Nephron progenitor cell (in vitro differentiated cells): ENCODE results near the gene MVB12B.

Experiments
- DNase-seq: peaks from one replicate; pipeline ENCODE4 v3.0.0; 2021
- H3K27ac Mint-ChIP-seq: 2 replicates; pipeline ENCODE4 v1.8.0; 2021; ENCODE audit warnings: mild to moderate bottlenecking, moderate library complexity, mixed read lengths
- H3K27me3 Mint-ChIP-seq: 2 replicates; pipeline ENCODE4 v1.8.0; 2021; ENCODE audit warnings: mild to moderate bottlenecking, low read depth, mixed read lengths; ENCODE audit not compliant: poor library complexity
- H3K36me3 Mint-ChIP-seq: 2 replicates; pipeline ENCODE4 v1.8.0; 2021; ENCODE audit warnings: low read depth, mixed read lengths
- H3K4me1 Mint-ChIP-seq: 2 replicates; pipeline ENCODE4 v1.8.0; 2021; ENCODE audit warnings: mixed read lengths
- H3K4me3 Mint-ChIP-seq: 2 replicates; pipeline ENCODE4 v1.8.0; 2021; ENCODE audit warnings: mild to moderate bottlenecking, moderate library complexity, mixed read lengths
- H3K9me3 Mint-ChIP-seq: 2 replicates; pipeline ENCODE4 v1.8.0; 2021; ENCODE audit warnings: mild to moderate bottlenecking, moderate library complexity, mixed read lengths
- CTCF ChIP-seq: fragments of 200-600 bp; sonication (generic); IDR thresholded peaks from 2 replicates; pipeline ENCODE4 v1.5.0; 2021; ENCODE audit warnings: antibody characterized with exemption

Gene MVB12B

GRCh38 chr9:126384926-126385325 lies 58.3 kb downstream of the MVB12B start:
- DNase-seq: no peak
- TF ChIP-seq CTCF: no peak
- no peaks in the 10 kb centered on the region for H3K27me3 Mint-ChIP-seq
- no peak overlapping the region for H3K4me3 Mint-ChIP-seq
- H3K36me3 Mint-ChIP-seq: peaks cover 30% of the 10 kb centered on the region
- H3K9me3 Mint-ChIP-seq: no peaks in the 10 kb centered on the region
- no peak overlapping the region for H3K27ac Mint-ChIP-seq
- peaks cover 32% of the 10 kb centered on the region for H3K4me1 Mint-ChIP-seq

- TF ChIP-seq CTCF: no peak
Observed at GRCh38 chr9:126386088-126386487, 59.5 kb downstream of the MVB12B start.

DNA sequence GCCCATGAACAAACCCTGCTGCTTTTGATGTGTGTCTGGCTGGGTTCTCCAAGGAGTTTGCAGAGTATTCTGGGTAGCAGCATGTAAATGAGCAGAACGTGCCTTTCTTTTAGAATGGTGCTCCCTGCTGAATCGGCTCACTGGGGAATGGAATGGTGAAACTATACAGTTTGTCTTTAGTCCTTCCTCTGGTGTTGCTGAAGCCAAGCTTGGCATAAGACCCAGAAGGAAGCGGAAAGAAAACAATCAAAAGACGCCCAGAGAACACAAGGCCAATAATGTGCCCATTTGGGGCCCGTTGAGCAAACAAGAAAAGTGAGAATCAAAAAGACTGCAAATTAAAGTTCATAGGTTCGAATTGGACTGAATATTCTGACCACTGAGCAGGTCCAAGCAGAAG lies 60.1 kb downstream of the MVB12B start:
- Mint-ChIP-seq H3K9me3 (no peaks in the 10 kb centered on the region), H3K4me3 (no peak overlapping the region), H3K27ac (no peak overlapping the region), H3K4me1 (peaks cover 28% of the 10 kb centered on the region), H3K36me3 (peaks cover 38% of the 10 kb centered on the region), H3K27me3 (no peaks in the 10 kb centered on the region)
- DNase-seq: no peak
- TF ChIP-seq CTCF: no peak

More at GRCh38 chr9:126386088-126386487, 59.5 kb downstream of the MVB12B start:
- H3K4me3 Mint-ChIP-seq: no peak overlapping the region
- H3K4me1 Mint-ChIP-seq: peaks cover 25% of the 10 kb centered on the region
- H3K27me3 Mint-ChIP-seq: no peaks in the 10 kb centered on the region
- peaks cover 33% of the 10 kb centered on the region for H3K36me3 Mint-ChIP-seq
- H3K9me3 Mint-ChIP-seq: no peaks in the 10 kb centered on the region
- H3K27ac Mint-ChIP-seq: no peak overlapping the region
- DNase-seq: no peak

DNA sequence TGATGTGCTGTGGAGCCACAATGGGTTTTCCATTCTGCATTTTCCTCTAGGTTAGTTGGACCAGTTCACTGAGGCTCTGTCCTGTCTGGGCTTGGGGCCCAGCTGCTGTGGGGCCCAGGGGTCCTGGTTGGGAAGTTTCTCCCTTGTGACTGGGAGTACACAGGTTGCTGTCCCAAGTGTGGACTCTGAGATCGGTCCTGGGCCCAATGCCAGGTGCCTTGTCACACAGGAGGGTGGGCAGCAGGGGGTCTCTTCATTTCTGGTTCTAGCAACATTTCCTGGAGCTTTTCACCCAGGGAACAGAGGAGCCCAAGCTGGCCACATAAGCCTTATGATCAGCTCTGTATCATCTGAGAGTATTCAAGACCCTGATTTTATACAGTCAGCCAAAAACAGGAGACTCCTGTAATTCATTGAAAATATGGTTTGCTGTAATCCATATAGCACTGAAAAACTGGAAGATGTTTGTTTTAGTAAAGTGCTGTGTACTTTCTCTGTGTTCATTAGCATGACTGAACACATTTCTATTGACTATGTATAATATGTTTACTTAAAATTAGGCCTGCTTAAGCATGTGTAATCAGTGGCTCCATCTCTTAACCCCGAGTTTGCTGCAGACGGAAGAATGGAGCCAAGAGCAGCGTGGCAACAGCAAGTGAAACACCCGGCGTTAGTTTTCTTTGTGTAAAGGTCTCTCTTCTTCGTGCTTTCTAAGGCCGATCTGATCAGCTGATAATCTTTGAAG lies 62.5 kb downstream of the MVB12B start:
- TF ChIP-seq CTCF: no peak
- H3K4me3 Mint-ChIP-seq: no peak overlapping the region
- H3K9me3 Mint-ChIP-seq: no peaks in the 10 kb centered on the region
- H3K4me1 Mint-ChIP-seq: peaks cover 33% of the 10 kb centered on the region
- no peaks in the 10 kb centered on the region for H3K27me3 Mint-ChIP-seq
- no peak for DNase-seq
- H3K36me3 Mint-ChIP-seq: peaks cover 45% of the 10 kb centered on the region
- no peak overlapping the region for H3K27ac Mint-ChIP-seq

DNA sequence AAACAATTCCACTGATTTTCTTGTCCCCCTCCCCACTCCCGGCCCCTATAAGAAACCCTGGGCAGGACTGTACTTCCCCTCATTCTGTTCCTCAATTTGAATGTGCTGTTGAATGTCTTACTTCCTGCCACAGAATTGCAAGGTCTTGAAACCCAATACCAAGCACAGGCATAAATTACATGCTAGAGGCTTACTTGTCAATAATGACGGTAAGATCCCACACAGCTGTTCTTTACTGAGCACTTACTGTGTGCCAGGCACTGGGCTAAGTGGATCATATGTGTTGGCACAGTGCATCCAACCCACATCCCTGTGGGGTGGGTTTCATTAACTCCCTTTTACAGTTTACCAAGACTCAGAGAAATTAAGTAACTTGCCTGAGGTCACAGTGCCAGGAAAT lies 63.4 kb downstream of the MVB12B start:
- Mint-ChIP-seq H3K9me3 (no peaks in the 10 kb centered on the region), H3K4me3 (no peak overlapping the region), H3K27me3 (no peaks in the 10 kb centered on the region), H3K36me3 (peaks cover 52% of the 10 kb centered on the region), H3K27ac (peak overlapping the region; percentile 75), H3K4me1 (peaks cover 41% of the 10 kb centered on the region)
- DNase-seq: no peak
- no peak for TF ChIP-seq CTCF

GRCh38 chr9:126390923-126391322 lies 64.3 kb downstream of the MVB12B start:
- DNase-seq: no peak
- Mint-ChIP-seq H3K27me3 (no peaks in the 10 kb centered on the region), H3K4me3 (no peak overlapping the region), H3K36me3 (peaks cover 61% of the 10 kb centered on the region), H3K27ac (no peak overlapping the region), H3K9me3 (no peaks in the 10 kb centered on the region), H3K4me1 (peaks cover 43% of the 10 kb centered on the region)
- no peak for TF ChIP-seq CTCF
